Body of pancreas (tissue), 4 donors: ENCODE measurements around the gene ZNF579. TPM values are rescaled to one million over a fixed set of nuclear protein-coding genes. Genes with fewer than 3 reads are reported as not detected.

Experiments used
- ATAC-seq: fragments of 150-250 bp; one replicate; pipeline ENCODE4 v1.9.1; 2016
- DNase-seq, 4 donors: peaks; one replicate each; pipeline ENCODE4 v3.0.0-alpha.2; 2019
- H3K27ac ChIP-seq, 4 donors: fragments of 200-600 bp; sonication (generic); 1 replicate in 3 of 4; 2 replicates in 1 of 4; pipeline versions ENCODE4 v1.5.1 to v1.6.1; 2016 to 2019; ENCODE audit warnings: mild to moderate bottlenecking in 1 of 4, mixed read lengths in 1 of 4, moderate library complexity in 1 of 4
- H3K27me3 ChIP-seq, 2 donors: fragments of 200-600 bp; sonication (generic); one replicate each; pipeline ENCODE4 v1.6.0; 2016; ENCODE audit warnings: mild to moderate bottlenecking in 1 of 2
- H3K36me3 ChIP-seq, 2 donors: fragments of 200-600 bp; sonication (generic); replicated peaks in 1 of 2; 2 replicates each; pipeline ENCODE4 v1.5.1; 2016; ENCODE audit warnings: low read depth in 2 of 2; ENCODE audit not compliant: insufficient read depth in 1 of 2
- H3K4me1 ChIP-seq: fragments of 200-600 bp; sonication (generic); one replicate; pipeline ENCODE4 v1.6.0; 2016
- H3K4me3 ChIP-seq, 2 donors: fragments of 200-600 bp; sonication (generic); 1 replicate in 1 of 2; 2 replicates in 1 of 2; pipeline ENCODE4 v1.5.1; 2016 to 2019
- H3K9me3 ChIP-seq, 3 donors: fragments of 200-600 bp; sonication (generic); 1 replicate in 2 of 3; 2 replicates in 1 of 3; pipeline ENCODE4 v1.5.1; 2016
- CTCF ChIP-seq, 7 experiments: fragments of 450-650 bp in 4 of 7; fragments of 200-600 bp in 3 of 7; sonication (generic) in 3 of 7; IDR thresholded peaks; one replicate each; pipeline ENCODE4 v1.5.1; 2016 to 2019; ENCODE audit warnings: antibody characterized with exemption in 7 of 7
- POLR2A ChIP-seq, 3 donors: fragments of 450-650 bp; IDR thresholded peaks; one replicate each; pipeline ENCODE4 v1.6.1; 2016; ENCODE audit warnings: antibody characterized with exemption in 3 of 3, mild to moderate bottlenecking in 2 of 3
- WGBS, 2 donors: methylation state at CpG; one replicate each; pipeline ENCODE4 v1.1.5; 2017; 5-methylcytosine and 5-hydroxymethylcytosine counted together
- intact Hi-C: fragments of 100-400 bp; cut with DNase I; formaldehyde crosslinking; loops from one replicate; pipeline ENCODE4 v1.15.1; 2023
- total RNA-seq, 2 donors: library from RNA; depleted of rRNA; stranded (reverse); fragments of >200 nt; gene quantifications; one replicate each; pipeline ENCODE4 v1.1.0, GENCODE V29; 2016

The ZNF579 gene
- total RNA-seq, 2 donors from 2014 or later: 3.3 to 6.2 TPM

- H3K4me1 ChIP-seq: no peaks in the 10 kb centered on the region
- intact Hi-C loops: no loop called here
- H3K4me3 ChIP-seq: no peak overlapping the region
- H3K9me3 ChIP-seq: no peaks in the 10 kb centered on the region
- no peak for ATAC-seq
- WGBS, 2 donors: 69 to 70% methylated on average over 9 to 15 of the region's 15 CpGs
- DNase-seq: no peak
- no peak overlapping the region for H3K27ac ChIP-seq
- no peaks in the 10 kb centered on the region for H3K36me3 ChIP-seq
- H3K27me3 ChIP-seq: peaks cover 0 to 3% of the 10 kb centered on the region in 2 donors
- no peak for TF ChIP-seq CTCF (IDR thresholded peaks at IDR 0.05)
- TF ChIP-seq POLR2A (IDR thresholded peaks at IDR 0.05): no peak
These were observed 36.6 kb downstream of the ZNF579 start for GRCh38 chr19:55544014-55544413.

- H3K27me3 ChIP-seq: peaks cover 0 to 3% of the 10 kb centered on the region in 2 donors
- ATAC-seq (no peak), DNase-seq (no peak)
- no peak overlapping the region for H3K27ac ChIP-seq
- no peak for TF ChIP-seq POLR2A (IDR thresholded peaks at IDR 0.05)
- TF ChIP-seq CTCF (IDR thresholded peaks at IDR 0.05): no peak
- H3K9me3 ChIP-seq: no peaks in the 10 kb centered on the region
- WGBS, 2 donors: 54 to 58% methylated on average over 5 of the region's 5 CpGs
- H3K4me1 ChIP-seq: no peaks in the 10 kb centered on the region
- intact Hi-C loops: no loop called here
- no peak overlapping the region for H3K4me3 ChIP-seq
- no peaks in the 10 kb centered on the region for H3K36me3 ChIP-seq
These were observed 37.1 kb downstream of the ZNF579 start for GRCh38 chr19:55543567-55543966.

- Histone ChIP-seq H3K27ac (no peak overlapping the region), H3K36me3 (no peaks in the 10 kb centered on the region), H3K9me3 (no peaks in the 10 kb centered on the region), H3K27me3 (peaks cover 0 to 3% of the 10 kb centered on the region in 2 donors), H3K4me1 (no peaks in the 10 kb centered on the region), H3K4me3 (no peak overlapping the region)
- no peak for DNase-seq
- no peak for ATAC-seq
- intact Hi-C loops: no loop called here
- 58 to 69% methylated on average over 7 of the region's 7 CpGs for WGBS, 2 donors
- TF ChIP-seq CTCF (IDR thresholded peaks at IDR 0.05) (no peak), POLR2A (IDR thresholded peaks at IDR 0.05) (no peak)
These were observed 38.3 kb downstream of the ZNF579 start for GRCh38 chr19:55542292-55542855.

GRCh38 chr19:55541091-55541490 is 39.6 kb downstream of the ZNF579 start:
- Histone ChIP-seq H3K4me1 (no peaks in the 10 kb centered on the region), H3K4me3 (no peak overlapping the region), H3K27me3 (no peaks in the 10 kb centered on the region), H3K9me3 (no peaks in the 10 kb centered on the region), H3K27ac (no peak overlapping the region), H3K36me3 (no peaks in the 10 kb centered on the region)
- DNase-seq: no peak
- ATAC-seq: no peak
- intact Hi-C loops: no loop called here
- 40 to 62% methylated on average over 1 to 17 of the region's 19 CpGs for WGBS, 2 donors
- no peak for TF ChIP-seq POLR2A (IDR thresholded peaks at IDR 0.05)
- no peak for TF ChIP-seq CTCF (IDR thresholded peaks at IDR 0.05)

GRCh38 chr19:55540619-55541018 is 40.0 kb downstream of the ZNF579 start:
- Histone ChIP-seq H3K27ac (no peak overlapping the region), H3K4me1 (no peaks in the 10 kb centered on the region), H3K4me3 (no peak overlapping the region), H3K27me3 (no peaks in the 10 kb centered on the region), H3K9me3 (no peaks in the 10 kb centered on the region), H3K36me3 (no peaks in the 10 kb centered on the region)
- 36 to 59% methylated on average over 4 to 10 of the region's 10 CpGs for WGBS, 2 donors
- ATAC-seq (no peak), DNase-seq (peak in 1 of 4 donors; percentile 13)
- TF ChIP-seq CTCF (IDR thresholded peaks at IDR 0.05) (no peak), POLR2A (IDR thresholded peaks at IDR 0.05) (no peak)
- intact Hi-C loops: no loop called here
